Brain microvascular endothelial cell (primary cell): Measurements from ENCODE around the gene KHNYN.

ENCODE experiments used
- DNase-seq: peaks from one replicate; pipeline ENCODE4 v3.0.0-alpha.2; 2020
- H3K27ac ChIP-seq: fragments of 250-450 bp; sonication (Bioruptor Pico); 2 replicates; pipeline ENCODE4 v1.5.1; 2020; ENCODE audit warnings: mild to moderate bottlenecking, moderate library complexity
- H3K27me3 ChIP-seq: fragments of 250-450 bp; sonication (Bioruptor Pico); replicated peaks from 2 replicates; pipeline ENCODE4 v1.5.1; 2020; ENCODE audit warnings: mild to moderate bottlenecking
- H3K36me3 ChIP-seq: fragments of 250-450 bp; sonication (Bioruptor Pico); replicated peaks from 2 replicates; pipeline ENCODE4 v1.5.1; 2020; ENCODE audit warnings: mild to moderate bottlenecking
- H3K4me3 ChIP-seq: 2 replicates; pipeline ENCODE4 v1.5.1; 2011; ENCODE audit warnings: low read depth, mild to moderate bottlenecking, control low read depth, low read length, moderate library complexity
- in situ Hi-C: cut with HindIII; loops from 2 replicates; pipeline ENCODE4 v1.10.0; 2017; ENCODE audit warnings: low sequenced_read_pairs, low pct_ligation_motif_present
- TF ChIP-seq, protein P1 (sequence below): IDR thresholded peaks from 2 replicates; pipeline ENCODE4 v1.5.1; 2011; ENCODE audit warnings: low read depth, mild to moderate bottlenecking, moderate library complexity, low read length, control low read depth, inconsistent platforms; ENCODE audit errors: missing control alignments

Gene KHNYN

DNA sequence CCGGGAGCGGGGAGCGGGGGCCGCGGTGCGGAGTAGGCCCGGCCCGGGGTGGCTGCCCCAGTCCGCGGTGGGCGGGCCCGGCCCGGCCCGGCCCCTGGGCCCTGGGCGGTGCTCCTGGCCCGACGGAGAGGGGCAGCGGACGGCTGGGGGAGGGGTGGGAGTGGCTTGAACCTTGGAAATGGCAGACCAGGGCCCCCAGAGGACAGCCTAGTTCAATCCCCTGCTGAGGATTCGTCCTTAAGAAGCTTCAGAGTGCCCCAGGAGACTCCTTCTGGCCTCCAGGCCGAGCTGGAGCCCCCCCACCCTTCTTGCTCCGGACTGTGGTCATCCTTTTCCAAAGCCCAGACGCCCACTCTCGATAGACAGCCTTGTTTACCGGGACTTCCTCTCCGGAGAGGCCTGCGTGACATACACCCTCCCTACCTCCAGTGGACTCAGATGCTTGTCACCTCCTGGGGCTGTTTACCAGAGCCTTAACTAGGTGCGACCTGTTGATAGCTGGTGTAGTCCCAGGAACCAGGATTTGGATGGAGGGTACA, 458 bp downstream of the KHNYN start:
- no peaks in the 10 kb centered on the region for H3K27me3 ChIP-seq
- in situ Hi-C loops, result loop anchor here (10.0 kb wide), 1 partner anchor 95 kb away; the partner anchor contains the start of genes ADCY4 and RIPK3
- H3K27ac ChIP-seq, result peak overlapping the region; percentile 95
- TF ChIP-seq, protein P1, sequence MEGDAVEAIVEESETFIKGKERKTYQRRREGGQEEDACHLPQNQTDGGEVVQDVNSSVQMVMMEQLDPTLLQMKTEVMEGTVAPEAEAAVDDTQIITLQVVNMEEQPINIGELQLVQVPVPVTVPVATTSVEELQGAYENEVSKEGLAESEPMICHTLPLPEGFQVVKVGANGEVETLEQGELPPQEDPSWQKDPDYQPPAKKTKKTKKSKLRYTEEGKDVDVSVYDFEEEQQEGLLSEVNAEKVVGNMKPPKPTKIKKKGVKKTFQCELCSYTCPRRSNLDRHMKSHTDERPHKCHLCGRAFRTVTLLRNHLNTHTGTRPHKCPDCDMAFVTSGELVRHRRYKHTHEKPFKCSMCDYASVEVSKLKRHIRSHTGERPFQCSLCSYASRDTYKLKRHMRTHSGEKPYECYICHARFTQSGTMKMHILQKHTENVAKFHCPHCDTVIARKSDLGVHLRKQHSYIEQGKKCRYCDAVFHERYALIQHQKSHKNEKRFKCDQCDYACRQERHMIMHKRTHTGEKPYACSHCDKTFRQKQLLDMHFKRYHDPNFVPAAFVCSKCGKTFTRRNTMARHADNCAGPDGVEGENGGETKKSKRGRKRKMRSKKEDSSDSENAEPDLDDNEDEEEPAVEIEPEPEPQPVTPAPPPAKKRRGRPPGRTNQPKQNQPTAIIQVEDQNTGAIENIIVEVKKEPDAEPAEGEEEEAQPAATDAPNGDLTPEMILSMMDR, result no peak
- peaks cover 23% of the 10 kb centered on the region for H3K36me3 ChIP-seq
- peak; percentile 59 for DNase-seq
- H3K4me3 ChIP-seq, result peak overlapping the region; percentile 69

DNA sequence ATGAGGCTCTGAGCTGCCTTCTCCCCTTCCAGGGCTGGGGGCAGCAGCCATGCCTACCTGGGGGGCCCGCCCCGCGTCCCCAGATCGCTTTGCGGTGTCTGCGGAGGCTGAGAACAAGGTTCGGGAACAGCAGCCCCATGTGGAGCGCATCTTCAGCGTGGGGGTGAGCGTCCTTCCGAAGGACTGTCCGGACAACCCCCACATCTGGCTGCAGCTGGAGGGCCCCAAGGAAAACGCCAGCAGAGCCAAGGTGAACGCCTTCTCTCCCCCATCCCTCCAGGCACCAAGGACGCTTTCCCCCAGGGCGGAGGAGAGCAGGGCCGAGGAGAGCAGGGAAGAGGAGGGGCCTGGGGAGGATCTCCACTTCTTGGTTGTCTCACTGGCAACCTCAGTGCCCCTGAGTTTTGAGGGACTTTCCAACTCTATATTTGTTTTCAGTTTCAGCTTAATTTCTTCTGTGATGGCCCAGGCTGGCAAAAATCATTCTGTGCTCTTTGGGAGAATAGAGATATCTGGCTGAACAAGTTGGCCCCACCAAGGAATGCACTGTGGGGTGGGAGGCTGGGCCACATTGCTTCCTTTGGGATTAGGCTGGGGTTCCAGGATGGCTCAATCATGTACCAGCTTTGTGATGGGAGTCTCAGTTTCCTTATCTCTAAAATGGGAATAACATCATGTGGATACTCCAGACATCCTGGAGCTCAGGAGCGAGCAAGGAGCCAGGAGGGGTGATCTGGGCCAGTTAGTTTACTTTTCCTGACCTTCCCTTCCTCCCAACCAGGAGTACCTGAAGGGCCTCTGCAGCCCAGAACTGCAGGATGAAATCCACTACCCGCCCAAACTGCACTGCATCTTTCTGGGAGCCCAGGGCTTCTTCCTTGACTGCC, 1.2 kb downstream of the KHNYN start:
- TF ChIP-seq, protein P1, result no peak
- peak; percentile 29 for DNase-seq

DNA sequence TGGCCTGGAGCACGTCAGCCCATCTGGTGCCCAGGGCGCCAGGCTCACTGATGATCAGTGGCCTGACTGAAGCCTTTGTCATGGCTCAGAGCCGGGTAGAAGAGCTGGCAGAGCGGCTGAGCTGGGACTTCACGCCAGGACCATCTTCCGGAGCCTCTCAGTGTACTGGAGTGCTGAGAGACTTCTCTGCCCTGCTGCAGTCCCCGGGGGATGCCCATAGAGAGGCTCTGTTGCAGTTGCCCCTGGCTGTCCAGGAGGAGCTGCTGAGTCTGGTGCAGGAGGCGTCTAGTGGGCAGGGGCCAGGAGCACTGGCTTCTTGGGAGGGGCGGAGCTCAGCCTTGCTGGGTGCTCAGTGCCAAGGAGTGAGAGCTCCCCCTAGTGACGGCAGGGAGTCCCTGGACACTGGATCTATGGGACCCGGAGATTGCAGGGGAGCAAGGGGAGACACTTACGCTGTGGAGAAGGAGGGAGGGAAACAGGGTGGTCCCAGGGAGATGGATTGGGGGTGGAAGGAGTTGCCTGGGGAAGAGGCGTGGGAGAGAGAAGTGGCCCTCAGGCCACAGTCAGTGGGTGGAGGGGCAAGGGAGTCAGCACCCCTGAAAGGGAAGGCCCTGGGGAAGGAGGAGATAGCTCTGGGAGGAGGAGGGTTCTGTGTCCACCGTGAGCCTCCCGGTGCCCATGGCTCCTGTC, 2.0 kb downstream of the KHNYN start:
- H3K36me3 ChIP-seq, result peaks cover 30% of the 10 kb centered on the region
- peak overlapping the region; percentile 69 for H3K4me3 ChIP-seq
- no peaks in the 10 kb centered on the region for H3K27me3 ChIP-seq
- DNase-seq, result peak; percentile 89
- peak overlapping the region; percentile 95 for H3K27ac ChIP-seq
- TF ChIP-seq, protein P1, result peak; percentile 99
- in situ Hi-C loops, result loop anchor here (10.0 kb wide), 1 partner anchor 97 kb away; the partner anchor contains the start of genes ADCY4 and RIPK3

More for the DNA sequence above, 1.2 kb downstream of the KHNYN start:
- H3K4me3 ChIP-seq, result peak overlapping the region; percentile 69
- in situ Hi-C loops, result loop anchor here (10.0 kb wide), 1 partner anchor 96 kb away; the partner anchor contains the start of genes ADCY4 and RIPK3
- no peaks in the 10 kb centered on the region for H3K27me3 ChIP-seq
- peak overlapping the region; percentile 95 for H3K27ac ChIP-seq
- H3K36me3 ChIP-seq, result peaks cover 23% of the 10 kb centered on the region

DNA sequence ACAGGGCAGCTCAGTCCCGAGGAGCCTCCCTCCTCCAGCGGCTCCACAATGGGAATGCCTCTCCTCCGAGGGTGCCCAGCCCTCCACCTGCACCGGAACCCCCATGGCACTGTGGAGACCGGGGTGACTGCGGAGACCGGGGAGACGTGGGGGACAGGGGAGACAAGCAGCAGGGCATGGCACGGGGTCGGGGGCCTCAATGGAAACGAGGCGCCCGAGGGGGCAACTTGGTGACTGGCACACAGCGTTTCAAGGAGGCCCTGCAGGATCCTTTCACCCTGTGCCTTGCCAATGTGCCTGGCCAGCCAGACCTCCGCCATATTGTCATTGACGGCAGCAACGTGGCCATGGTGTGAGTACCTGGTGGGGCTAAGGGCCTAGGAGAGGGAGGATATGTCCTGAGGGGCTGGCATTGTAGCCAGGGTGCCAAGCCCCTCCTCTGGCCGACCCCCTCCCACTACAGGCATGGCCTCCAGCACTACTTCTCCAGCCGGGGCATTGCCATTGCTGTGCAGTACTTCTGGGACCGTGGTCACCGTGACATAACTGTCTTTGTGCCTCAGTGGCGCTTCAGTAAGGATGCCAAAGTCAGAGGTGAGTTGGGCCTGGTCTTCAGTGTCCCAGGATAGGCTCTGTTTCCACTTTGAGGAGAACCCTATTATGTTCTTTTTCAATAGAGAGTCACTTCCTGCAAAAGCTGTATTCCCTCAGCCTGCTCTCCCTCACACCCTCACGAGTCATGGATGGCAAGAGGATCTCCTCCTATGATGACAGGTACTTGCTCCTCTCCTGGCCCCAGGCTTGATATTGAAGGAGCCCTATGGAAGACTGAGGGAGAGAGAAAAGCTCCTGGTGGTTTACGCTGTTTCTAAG, 2.7 kb downstream of the KHNYN start:
- H3K4me3 ChIP-seq, result peak overlapping the region; percentile 69
- TF ChIP-seq, protein P1, result no peak
- no peak for DNase-seq
- in situ Hi-C loops, result loop anchor here (10.0 kb wide), 1 partner anchor 98 kb away; the partner anchor contains the start of genes ADCY4 and RIPK3
- H3K27me3 ChIP-seq, result no peaks in the 10 kb centered on the region
- H3K36me3 ChIP-seq, result peaks cover 38% of the 10 kb centered on the region
- no peak overlapping the region for H3K27ac ChIP-seq

DNA sequence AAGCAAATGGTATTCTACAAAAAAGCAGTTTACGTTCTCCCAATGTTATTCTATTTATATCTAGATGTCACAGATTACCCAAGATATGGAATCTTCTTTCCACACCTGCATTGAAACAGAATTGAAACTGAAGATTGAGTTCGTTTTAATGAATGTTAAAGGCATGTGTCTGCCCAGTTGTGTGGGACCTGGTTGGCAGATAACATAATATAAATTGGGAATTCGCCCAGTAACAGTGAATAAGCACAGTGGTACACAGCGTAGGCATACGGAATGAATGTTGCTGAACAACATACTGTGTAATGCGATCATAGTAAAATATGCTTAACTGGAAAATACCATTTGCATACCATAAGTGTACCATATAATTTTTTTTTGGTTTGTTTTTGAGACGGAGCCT, 4.3 kb downstream of the KHNYN start:
- Histone ChIP-seq H3K36me3 (peaks cover 52% of the 10 kb centered on the region), H3K27ac (no peak overlapping the region), H3K4me3 (no peak overlapping the region), H3K27me3 (no peaks in the 10 kb centered on the region)
- TF ChIP-seq, protein P1, result no peak
- in situ Hi-C loops, result loop anchor here (10.0 kb wide), 1 partner anchor 99 kb away; the partner anchor contains the start of genes ADCY4 and RIPK3
- no peak for DNase-seq
